MM.1S (cell line): Measurements from ENCODE around the gene NOTUM.

Experiments
- DNase-seq: peaks from one replicate; pipeline ENCODE4 v3.0.0-alpha.2; 2015
- H2AFZ ChIP-seq: fragments of 300-600 bp; sonication (generic); 2 replicates; pipeline ENCODE4 v1.6.0; 2016; ENCODE audit warnings: antibody characterized with exemption, low read length
- H3F3A ChIP-seq: fragments of 300-600 bp; sonication (generic); 2 replicates; pipeline ENCODE4 v1.6.1; 2016; ENCODE audit warnings: mild to moderate bottlenecking, antibody characterized with exemption, low read length, moderate library complexity, mixed read lengths; ENCODE audit not compliant: insufficient read depth
- H3K27ac ChIP-seq: fragments of 300-600 bp; sonication (generic); 2 replicates; pipeline ENCODE4 v1.5.1; 2016; ENCODE audit warnings: mild to moderate bottlenecking, low read length
- H3K27me3 ChIP-seq: fragments of 300-600 bp; sonication (generic); replicated peaks from 2 replicates; pipeline ENCODE4 v1.6.0; 2016; ENCODE audit warnings: low read length; ENCODE audit not compliant: insufficient read depth
- H3K36me3 ChIP-seq: fragments of 300-600 bp; sonication (generic); replicated peaks from 2 replicates; pipeline ENCODE4 v1.6.1; 2016; ENCODE audit warnings: mild to moderate bottlenecking, low read length, mixed read lengths; ENCODE audit not compliant: insufficient read depth
- H3K4me1 ChIP-seq: fragments of 300-600 bp; sonication (generic); 2 replicates; pipeline ENCODE4 v1.6.1; 2016; ENCODE audit warnings: low read length, mixed read lengths
- H3K4me2 ChIP-seq: fragments of 300-600 bp; sonication (generic); 2 replicates; pipeline ENCODE4 v1.6.0; 2016; ENCODE audit warnings: low read depth, low read length
- H3K4me3 ChIP-seq: fragments of 300-600 bp; sonication (generic); 2 replicates; pipeline ENCODE4 v1.5.1; 2016; ENCODE audit warnings: low read length, mixed read lengths
- H3K79me2 ChIP-seq: fragments of 300-600 bp; sonication (generic); 2 replicates; pipeline ENCODE4 v1.6.1; 2016; ENCODE audit warnings: mixed run types, low read length, mixed read lengths
- H3K9ac ChIP-seq: fragments of 300-600 bp; sonication (generic); 2 replicates; pipeline ENCODE4 v1.6.1; 2016; ENCODE audit warnings: low read length, mixed read lengths
- H3K9me2 ChIP-seq: fragments of 300-600 bp; sonication (generic); replicated peaks from 2 replicates; pipeline ENCODE4 v1.6.1; 2016; ENCODE audit warnings: mild to moderate bottlenecking, low read length, mixed read lengths; ENCODE audit not compliant: insufficient read depth
- H3K9me3 ChIP-seq: fragments of 300-600 bp; sonication (generic); replicated peaks from 2 replicates; pipeline ENCODE4 v1.6.1; 2016; ENCODE audit warnings: mild to moderate bottlenecking, low read length, mixed read lengths; ENCODE audit not compliant: insufficient read depth
- H4K20me1 ChIP-seq: fragments of 300-600 bp; sonication (generic); 2 replicates; pipeline ENCODE4 v1.6.1; 2016; ENCODE audit warnings: mild to moderate bottlenecking, low read length, moderate library complexity, mixed read lengths; ENCODE audit not compliant: insufficient read depth
- EZH2 ChIP-seq: fragments of 300-600 bp; sonication (generic); optimal IDR thresholded peaks from 2 replicates; pipeline ENCODE3; 2017; ENCODE audit warnings: low read depth, mild to moderate bottlenecking, antibody characterized with exemption, low read length, mixed read lengths
- EZH2phosphoT487 ChIP-seq: fragments of 300-600 bp; sonication (generic); IDR thresholded peaks from 2 replicates; pipeline ENCODE4 v1.6.1; 2018; ENCODE audit warnings: antibody characterized with exemption, low read length
- TF ChIP-seq, protein P1 (sequence below): fragments of 300-600 bp; sonication (generic); IDR thresholded peaks from 2 replicates; pipeline ENCODE4 v1.5.1; 2016; ENCODE audit warnings: antibody characterized with exemption, low read length, mixed read lengths

Gene NOTUM

GRCh38 chr17:81917565-81918332 is 43.2 kb downstream of the NOTUM start, which contains the start of gene SIRT7:
Gene SIRT7 (minus strand): TSS chr17:81918176. CDS start chr17:81918131, 45 bp downstream.
- TF ChIP-seq, protein P1, sequence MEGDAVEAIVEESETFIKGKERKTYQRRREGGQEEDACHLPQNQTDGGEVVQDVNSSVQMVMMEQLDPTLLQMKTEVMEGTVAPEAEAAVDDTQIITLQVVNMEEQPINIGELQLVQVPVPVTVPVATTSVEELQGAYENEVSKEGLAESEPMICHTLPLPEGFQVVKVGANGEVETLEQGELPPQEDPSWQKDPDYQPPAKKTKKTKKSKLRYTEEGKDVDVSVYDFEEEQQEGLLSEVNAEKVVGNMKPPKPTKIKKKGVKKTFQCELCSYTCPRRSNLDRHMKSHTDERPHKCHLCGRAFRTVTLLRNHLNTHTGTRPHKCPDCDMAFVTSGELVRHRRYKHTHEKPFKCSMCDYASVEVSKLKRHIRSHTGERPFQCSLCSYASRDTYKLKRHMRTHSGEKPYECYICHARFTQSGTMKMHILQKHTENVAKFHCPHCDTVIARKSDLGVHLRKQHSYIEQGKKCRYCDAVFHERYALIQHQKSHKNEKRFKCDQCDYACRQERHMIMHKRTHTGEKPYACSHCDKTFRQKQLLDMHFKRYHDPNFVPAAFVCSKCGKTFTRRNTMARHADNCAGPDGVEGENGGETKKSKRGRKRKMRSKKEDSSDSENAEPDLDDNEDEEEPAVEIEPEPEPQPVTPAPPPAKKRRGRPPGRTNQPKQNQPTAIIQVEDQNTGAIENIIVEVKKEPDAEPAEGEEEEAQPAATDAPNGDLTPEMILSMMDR = no peak
- TF ChIP-seq EZH2 = no peak
- TF ChIP-seq EZH2phosphoT487 = no peak
- Histone ChIP-seq H3K4me1 (peaks cover 5% of the 10 kb centered on the region), H4K20me1 (no peaks in the 10 kb centered on the region), H3K4me3 (peak within 1 kb of the TSS; percentile 84), H3K27me3 (no peaks in the 10 kb centered on the region), H3K9me2 (no peaks in the 10 kb centered on the region), H3K9ac (peak within 1 kb of the TSS; percentile 65; the same call in 1 of the 2 replicates), H2AFZ (no peak within 1 kb of the TSS), H3K9me3 (no peaks in the 10 kb centered on the region), H3K27ac (no peak within 1 kb of the TSS), H3K36me3 (peaks cover 6% of the 10 kb centered on the region; the same call in 1 of the 2 replicates), H3K79me2 (peaks cover 68% of the 10 kb centered on the region), H3K4me2 (peak within 1 kb of the TSS; percentile 75), H3F3A (peaks cover 14% of the 10 kb centered on the region; the same call in 1 of the 2 replicates)
- peak; percentile 83 for DNase-seq

DNA sequence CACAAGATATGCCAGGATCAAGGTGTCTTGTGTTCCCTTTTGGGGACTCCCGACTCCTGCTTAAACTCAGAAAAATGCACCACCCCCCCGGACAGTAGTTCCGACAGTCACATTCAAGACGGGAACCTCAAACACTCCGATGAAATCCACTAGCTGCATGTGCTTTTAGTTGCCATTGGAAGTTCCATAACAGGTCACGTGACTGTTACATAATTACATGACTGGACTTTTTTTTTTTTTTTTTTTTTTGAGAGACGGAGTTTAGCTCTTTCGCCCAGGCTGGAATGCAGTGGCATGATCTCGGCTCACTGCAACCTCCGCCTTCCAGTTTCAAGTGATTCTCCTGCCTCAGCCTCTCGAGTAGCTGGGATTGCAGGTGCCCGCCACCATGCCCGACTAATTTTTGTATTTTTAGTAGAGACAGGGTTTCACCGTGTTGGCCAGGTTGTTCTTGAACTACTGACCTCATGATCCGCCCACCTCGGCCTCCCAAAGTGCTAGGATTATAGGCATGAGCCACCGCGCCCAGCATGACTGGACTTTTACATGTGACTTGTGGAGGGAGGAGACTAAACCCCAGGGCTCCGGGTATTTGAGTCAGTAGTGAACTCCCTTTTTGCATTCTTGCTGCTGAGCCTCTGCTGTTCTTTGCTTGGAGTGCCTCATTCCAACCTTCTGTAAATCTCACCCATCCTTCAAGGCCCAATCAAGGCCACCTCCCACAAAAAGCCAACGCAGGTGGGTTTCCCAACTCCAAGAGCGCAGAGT is 44.6 kb downstream of the NOTUM start:
- Histone ChIP-seq H3K79me2 (peaks cover 55% of the 10 kb centered on the region), H3K9me2 (no peaks in the 10 kb centered on the region), H3K4me2 (peak overlapping the region; percentile 75), H3K4me3 (peak overlapping the region; percentile 84), H3K4me1 (peaks cover 5% of the 10 kb centered on the region), H3F3A (peaks cover 14% of the 10 kb centered on the region; the same call in 1 of the 2 replicates), H4K20me1 (no peaks in the 10 kb centered on the region), H3K36me3 (peaks cover 11% of the 10 kb centered on the region; the same call in 1 of the 2 replicates), H2AFZ (no peak overlapping the region), H3K9ac (peak overlapping the region; percentile 65; the same call in 1 of the 2 replicates), H3K9me3 (no peaks in the 10 kb centered on the region), H3K27ac (no peak overlapping the region), H3K27me3 (no peaks in the 10 kb centered on the region)
- DNase-seq = no peak
- TF ChIP-seq EZH2 (no peak), EZH2phosphoT487 (no peak)
- TF ChIP-seq, protein P1 = no peak

DNA sequence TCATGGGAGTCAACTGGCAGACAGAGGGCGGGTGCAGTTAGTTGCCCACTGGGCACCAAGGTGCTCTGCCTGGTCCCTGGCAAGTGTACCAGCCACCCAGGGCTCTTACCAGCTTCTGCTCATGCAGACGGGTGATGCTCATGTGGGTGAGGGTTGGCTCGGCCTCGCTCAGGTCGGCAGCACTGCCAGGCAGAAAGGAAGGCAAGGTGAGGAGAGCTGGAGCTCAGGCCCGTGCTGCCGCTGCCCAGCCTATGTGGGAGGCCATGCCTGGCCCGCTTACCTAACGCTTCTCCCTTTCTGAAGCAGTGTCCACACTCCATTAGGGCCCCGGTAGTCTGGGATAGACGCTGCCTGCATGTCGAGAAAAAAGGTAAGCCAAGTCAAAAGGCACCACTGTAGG is 45.7 kb downstream of the NOTUM start:
- H3K4me2 ChIP-seq = no peak overlapping the region
- H3K9me2 ChIP-seq = no peaks in the 10 kb centered on the region
- no peaks in the 10 kb centered on the region for H3K27me3 ChIP-seq
- H3K9ac ChIP-seq = no peak overlapping the region
- H3K9me3 ChIP-seq = no peaks in the 10 kb centered on the region
- peaks cover 11% of the 10 kb centered on the region; the same call in 1 of the 2 replicates for H3K36me3 ChIP-seq
- H3K27ac ChIP-seq = no peak overlapping the region
- peaks cover 11% of the 10 kb centered on the region for H3F3A ChIP-seq
- H3K79me2 ChIP-seq = peaks cover 49% of the 10 kb centered on the region
- H2AFZ ChIP-seq = no peak overlapping the region
- TF ChIP-seq EZH2phosphoT487 (no peak), EZH2 (no peak)
- TF ChIP-seq, protein P1 = no peak
- DNase-seq = no peak
- no peak overlapping the region for H3K4me3 ChIP-seq
- H4K20me1 ChIP-seq = no peaks in the 10 kb centered on the region
- peaks cover 7% of the 10 kb centered on the region for H3K4me1 ChIP-seq
